K562 (cell line): Measurements from ENCODE around the gene SRSF6. TPM values are rescaled to one million over a fixed set of nuclear protein-coding genes. Genes with fewer than 3 reads are reported as not detected.

Experiments
- CBX5 ChIP-seq: IDR thresholded peaks from 2 replicates; pipeline ENCODE4 v1.6.1; 2014; ENCODE audit warnings: low read depth, borderline replicate concordance
- EGR1 ChIP-seq: fragments of 450-650 bp; conservative IDR thresholded peaks from 2 replicates; pipeline ENCODE4 v1.6.1; 2017; ENCODE audit warnings: mild to moderate bottlenecking
- ELF4 ChIP-seq: fragments of 450-650 bp; formaldehyde crosslinking; IDR thresholded peaks from 2 replicates; pipeline ENCODE4 v1.4.0; 2022; ENCODE audit warnings: missing genetic modification characterization
- ESRRB ChIP-seq: fragments of 250-450 bp; sonication (Bioruptor Pico); IDR thresholded peaks from 2 replicates; pipeline ENCODE4 v1.5.0; 2020; ENCODE audit warnings: mild to moderate bottlenecking, moderate library complexity, borderline replicate concordance
- HDGF ChIP-seq: fragments of 450-650 bp; IDR thresholded peaks from 2 replicates; pipeline ENCODE4 v1.6.1; 2016
- HMGN3 ChIP-seq: IDR thresholded peaks from 2 replicates; pipeline ENCODE4 v1.6.1; 2011; ENCODE audit warnings: borderline replicate concordance, low read depth, mild to moderate bottlenecking, mixed read lengths, low read length; ENCODE audit not compliant: insufficient read length; ENCODE audit errors: extremely low read depth
- LCOR ChIP-seq: sonication (generic); formaldehyde crosslinking; IDR thresholded peaks from 2 replicates; pipeline ENCODE4 v1.8.0; 2022; ENCODE audit warnings: mild to moderate bottlenecking, missing genetic modification reagents
- MBD2 ChIP-seq: sonication (generic); IDR thresholded peaks from 2 replicates; pipeline ENCODE4 v1.6.1; 2016; ENCODE audit warnings: low read depth, borderline replicate concordance
- MED1 ChIP-seq: sonication (generic); formaldehyde crosslinking; IDR thresholded peaks from 2 replicates; pipeline ENCODE4 v1.8.1; 2023; ENCODE audit warnings: missing genetic modification reagents, borderline replicate concordance
- NFRKB ChIP-seq: fragments of 450-650 bp; IDR thresholded peaks from 2 replicates; pipeline ENCODE4 v1.6.1; 2016; ENCODE audit warnings: low read depth
- NUFIP1 ChIP-seq: fragments of 450-650 bp; IDR thresholded peaks from 2 replicates; pipeline ENCODE4 v1.6.1; 2018; ENCODE audit not compliant: partially characterized antibody
- PURB ChIP-seq: sonication (generic); formaldehyde crosslinking; IDR thresholded peaks from 2 replicates; pipeline ENCODE4 v1.9.0; 2021; ENCODE audit warnings: low read depth, mild to moderate bottlenecking, missing genetic modification reagents
- SOX6 ChIP-seq: fragments of 450-650 bp; IDR thresholded peaks from 2 replicates; pipeline ENCODE4 v1.6.1; 2014; ENCODE audit warnings: mild to moderate bottlenecking
- SP2 ChIP-seq: IDR thresholded peaks from 2 replicates; pipeline ENCODE4 v1.6.1; 2011; ENCODE audit warnings: mild to moderate bottlenecking, low read depth, low read length, moderate library complexity; ENCODE audit not compliant: poor library complexity, severe bottlenecking; ENCODE audit errors: extremely low read depth
- SRSF9 ChIP-seq: fragments of 200-400 bp; formaldehyde crosslinking; IDR thresholded peaks from 2 replicates; pipeline ENCODE4 v1.6.1; 2017; ENCODE audit warnings: low read depth, low read length, borderline replicate concordance
- TRIM28 ChIP-seq: fragments of 450-650 bp; IDR thresholded peaks from 2 replicates; pipeline ENCODE4 v1.6.1; 2017
- XRCC4 ChIP-seq: IDR thresholded peaks from one replicate; pipeline ENCODE4 v1.6.1; 2011; ENCODE audit not compliant: insufficient read depth, insufficient read length; ENCODE audit errors: extremely low read depth
- ZFP1 ChIP-seq: fragments of 450-650 bp; formaldehyde crosslinking; IDR thresholded peaks from 2 replicates; pipeline ENCODE4 v1.4.0; 2020; ENCODE audit warnings: mild to moderate bottlenecking, mixed read lengths
- ZNF133 ChIP-seq: fragments of 250-450 bp; sonication (Bioruptor Pico); IDR thresholded peaks from 2 replicates; pipeline ENCODE4 v1.4.0; 2020; ENCODE audit warnings: mild to moderate bottlenecking
- ZNF77 ChIP-seq: fragments of 250-450 bp; sonication (Bioruptor Pico); IDR thresholded peaks from 2 replicates; pipeline ENCODE4 v1.5.0; 2020
- polyA plus RNA-seq, 8 experiments: library from polyadenylated mRNA; depleted of rRNA in 4 of 8; stranded (reverse) in 5 of 8; unstranded in 3 of 8; fragments of >200 nt; fragmentation: Nextera tagmentation in 2 of 8; fragmentation: Illumina TruSeq in 1 of 8; extraction: Ambion mirVana in 2 of 8; extraction: Trizol in 1 of 8; gene quantifications; 2 replicates each; pipeline versions ENCODE4 v1.2.1 to v1.2.3, GENCODE V29; 2011 to 2014; ENCODE audit warnings: inconsistent platforms in 1 of 8, missing spikeins in 1 of 8
- total RNA-seq, 7 experiments: library from RNA; depleted of rRNA in 6 of 7; stranded (reverse); fragments of >200 nt in 6 of 7; fragmentation: Illumina TruSeq in 2 of 7; extraction: Trizol in 2 of 7; gene quantifications; 2 replicates each; pipeline versions ENCODE4 v1.2.1 to v1.2.3, GENCODE V29; 2011 to 2021; ENCODE audit warnings: low replicate concordance in 1 of 7
- TF ChIP-seq, protein P1 (sequence below): IDR thresholded peaks from 2 replicates; pipeline ENCODE4 v1.6.1; 2014; ENCODE audit warnings: antibody characterized with exemption
- TF ChIP-seq, protein P2 (sequence below), 2 experiments: fragments of 150-350 bp in 1 of 2; IDR thresholded peaks; 2 replicates each; pipeline ENCODE4 v1.6.1; 2012 to 2016; ENCODE audit warnings: low read depth in 2 of 2, low read length in 2 of 2, mild to moderate bottlenecking in 1 of 2, moderate library complexity in 1 of 2
- TF ChIP-seq, protein P3 (sequence below): fragments of 450-650 bp; conservative IDR thresholded peaks from 2 replicates; pipeline ENCODE4 v1.6.1; 2016; ENCODE audit warnings: missing genetic modification characterization, low read depth, mild to moderate bottlenecking, control low read depth, missing compliant biosample characterization
- TF ChIP-seq, protein P4 (sequence below): IDR thresholded peaks from 2 replicates; pipeline ENCODE4 v1.6.1; 2012; ENCODE audit warnings: low read depth, low read length, improper control_type of control experiment, borderline replicate concordance

The SRSF6 gene
- total and polyA plus RNA-seq, 9 of the 15 experiments (the other 6 are each of a cell fraction or from before 2014, with no cell fraction given) = 52.4 to 165 (median 117) TPM

DNA sequence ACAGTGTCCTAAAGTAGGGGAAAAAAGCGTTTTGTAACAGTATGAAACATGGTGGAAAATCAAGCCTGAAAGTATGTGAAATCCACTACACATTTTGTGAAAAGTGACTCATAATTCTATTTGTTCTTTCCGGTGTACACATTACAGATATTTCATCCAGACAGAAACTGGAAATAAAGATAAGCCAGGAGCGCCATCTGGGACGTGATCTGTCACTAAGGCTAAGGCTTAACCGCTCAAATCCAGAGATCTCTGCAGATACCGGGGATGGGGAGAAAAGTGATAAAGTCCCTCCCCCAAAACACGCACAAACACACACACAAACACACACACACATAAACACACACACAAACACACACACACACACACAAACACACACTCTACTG is 26.6 kb upstream of the SRSF6 start (continued):
- TF ChIP-seq NUFIP1 (no peak), PURB (no peak), MED1 (no peak), ELF4 (CRISPR knock-in tag) (no peak), XRCC4 (no peak), LCOR (no peak), SP2 (no peak), ZNF133 (CRISPR knock-in tag) (no peak), NFRKB (no peak), CBX5 (no peak), EGR1 (no peak), ESRRB (CRISPR knock-in tag) (no peak), HMGN3 (no peak), ZNF77 (CRISPR knock-in tag) (no peak), SRSF9 (no peak), MBD2 (no peak), TRIM28 (no peak), SOX6 (peak; percentile 48; the same call in 1 of the 2 replicates), ZFP1 (no peak), HDGF (no peak)
- TF ChIP-seq, protein P1, sequence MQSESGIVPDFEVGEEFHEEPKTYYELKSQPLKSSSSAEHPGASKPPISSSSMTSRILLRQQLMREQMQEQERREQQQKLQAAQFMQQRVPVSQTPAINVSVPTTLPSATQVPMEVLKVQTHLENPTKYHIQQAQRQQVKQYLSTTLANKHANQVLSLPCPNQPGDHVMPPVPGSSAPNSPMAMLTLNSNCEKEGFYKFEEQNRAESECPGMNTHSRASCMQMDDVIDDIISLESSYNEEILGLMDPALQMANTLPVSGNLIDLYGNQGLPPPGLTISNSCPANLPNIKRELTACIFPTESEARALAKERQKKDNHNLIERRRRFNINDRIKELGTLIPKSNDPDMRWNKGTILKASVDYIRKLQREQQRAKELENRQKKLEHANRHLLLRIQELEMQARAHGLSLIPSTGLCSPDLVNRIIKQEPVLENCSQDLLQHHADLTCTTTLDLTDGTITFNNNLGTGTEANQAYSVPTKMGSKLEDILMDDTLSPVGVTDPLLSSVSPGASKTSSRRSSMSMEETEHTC = no peak
- TF ChIP-seq, protein P2, sequence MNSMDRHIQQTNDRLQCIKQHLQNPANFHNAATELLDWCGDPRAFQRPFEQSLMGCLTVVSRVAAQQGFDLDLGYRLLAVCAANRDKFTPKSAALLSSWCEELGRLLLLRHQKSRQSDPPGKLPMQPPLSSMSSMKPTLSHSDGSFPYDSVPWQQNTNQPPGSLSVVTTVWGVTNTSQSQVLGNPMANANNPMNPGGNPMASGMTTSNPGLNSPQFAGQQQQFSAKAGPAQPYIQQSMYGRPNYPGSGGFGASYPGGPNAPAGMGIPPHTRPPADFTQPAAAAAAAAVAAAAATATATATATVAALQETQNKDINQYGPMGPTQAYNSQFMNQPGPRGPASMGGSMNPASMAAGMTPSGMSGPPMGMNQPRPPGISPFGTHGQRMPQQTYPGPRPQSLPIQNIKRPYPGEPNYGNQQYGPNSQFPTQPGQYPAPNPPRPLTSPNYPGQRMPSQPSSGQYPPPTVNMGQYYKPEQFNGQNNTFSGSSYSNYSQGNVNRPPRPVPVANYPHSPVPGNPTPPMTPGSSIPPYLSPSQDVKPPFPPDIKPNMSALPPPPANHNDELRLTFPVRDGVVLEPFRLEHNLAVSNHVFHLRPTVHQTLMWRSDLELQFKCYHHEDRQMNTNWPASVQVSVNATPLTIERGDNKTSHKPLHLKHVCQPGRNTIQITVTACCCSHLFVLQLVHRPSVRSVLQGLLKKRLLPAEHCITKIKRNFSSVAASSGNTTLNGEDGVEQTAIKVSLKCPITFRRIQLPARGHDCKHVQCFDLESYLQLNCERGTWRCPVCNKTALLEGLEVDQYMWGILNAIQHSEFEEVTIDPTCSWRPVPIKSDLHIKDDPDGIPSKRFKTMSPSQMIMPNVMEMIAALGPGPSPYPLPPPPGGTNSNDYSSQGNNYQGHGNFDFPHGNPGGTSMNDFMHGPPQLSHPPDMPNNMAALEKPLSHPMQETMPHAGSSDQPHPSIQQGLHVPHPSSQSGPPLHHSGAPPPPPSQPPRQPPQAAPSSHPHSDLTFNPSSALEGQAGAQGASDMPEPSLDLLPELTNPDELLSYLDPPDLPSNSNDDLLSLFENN (IDR thresholded peaks at IDR 0.05; ENCODE audit: low read depth in 2 of 2, low read length in 2 of 2) = no peak
- TF ChIP-seq, protein P3, sequence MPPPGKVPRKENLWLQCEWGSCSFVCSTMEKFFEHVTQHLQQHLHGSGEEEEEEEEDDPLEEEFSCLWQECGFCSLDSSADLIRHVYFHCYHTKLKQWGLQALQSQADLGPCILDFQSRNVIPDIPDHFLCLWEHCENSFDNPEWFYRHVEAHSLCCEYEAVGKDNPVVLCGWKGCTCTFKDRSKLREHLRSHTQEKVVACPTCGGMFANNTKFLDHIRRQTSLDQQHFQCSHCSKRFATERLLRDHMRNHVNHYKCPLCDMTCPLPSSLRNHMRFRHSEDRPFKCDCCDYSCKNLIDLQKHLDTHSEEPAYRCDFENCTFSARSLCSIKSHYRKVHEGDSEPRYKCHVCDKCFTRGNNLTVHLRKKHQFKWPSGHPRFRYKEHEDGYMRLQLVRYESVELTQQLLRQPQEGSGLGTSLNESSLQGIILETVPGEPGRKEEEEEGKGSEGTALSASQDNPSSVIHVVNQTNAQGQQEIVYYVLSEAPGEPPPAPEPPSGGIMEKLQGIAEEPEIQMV (tag) = no peak
- TF ChIP-seq, protein P4, sequence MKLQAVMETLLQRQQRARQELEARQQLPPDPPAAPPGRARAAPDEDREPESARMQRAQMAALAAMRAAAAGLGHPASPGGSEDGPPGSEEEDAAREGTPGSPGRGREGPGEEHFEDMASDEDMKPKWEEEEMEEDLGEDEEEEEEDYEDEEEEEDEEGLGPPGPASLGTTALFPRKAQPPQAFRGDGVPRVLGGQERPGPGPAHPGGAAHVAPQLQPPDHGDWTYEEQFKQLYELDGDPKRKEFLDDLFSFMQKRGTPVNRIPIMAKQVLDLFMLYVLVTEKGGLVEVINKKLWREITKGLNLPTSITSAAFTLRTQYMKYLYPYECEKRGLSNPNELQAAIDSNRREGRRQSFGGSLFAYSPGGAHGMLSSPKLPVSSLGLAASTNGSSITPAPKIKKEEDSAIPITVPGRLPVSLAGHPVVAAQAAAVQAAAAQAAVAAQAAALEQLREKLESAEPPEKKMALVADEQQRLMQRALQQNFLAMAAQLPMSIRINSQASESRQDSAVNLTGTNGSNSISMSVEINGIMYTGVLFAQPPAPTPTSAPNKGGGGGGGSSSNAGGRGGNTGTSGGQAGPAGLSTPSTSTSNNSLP = no peak
